ENCODE results near the gene LHPP.

DNA sequence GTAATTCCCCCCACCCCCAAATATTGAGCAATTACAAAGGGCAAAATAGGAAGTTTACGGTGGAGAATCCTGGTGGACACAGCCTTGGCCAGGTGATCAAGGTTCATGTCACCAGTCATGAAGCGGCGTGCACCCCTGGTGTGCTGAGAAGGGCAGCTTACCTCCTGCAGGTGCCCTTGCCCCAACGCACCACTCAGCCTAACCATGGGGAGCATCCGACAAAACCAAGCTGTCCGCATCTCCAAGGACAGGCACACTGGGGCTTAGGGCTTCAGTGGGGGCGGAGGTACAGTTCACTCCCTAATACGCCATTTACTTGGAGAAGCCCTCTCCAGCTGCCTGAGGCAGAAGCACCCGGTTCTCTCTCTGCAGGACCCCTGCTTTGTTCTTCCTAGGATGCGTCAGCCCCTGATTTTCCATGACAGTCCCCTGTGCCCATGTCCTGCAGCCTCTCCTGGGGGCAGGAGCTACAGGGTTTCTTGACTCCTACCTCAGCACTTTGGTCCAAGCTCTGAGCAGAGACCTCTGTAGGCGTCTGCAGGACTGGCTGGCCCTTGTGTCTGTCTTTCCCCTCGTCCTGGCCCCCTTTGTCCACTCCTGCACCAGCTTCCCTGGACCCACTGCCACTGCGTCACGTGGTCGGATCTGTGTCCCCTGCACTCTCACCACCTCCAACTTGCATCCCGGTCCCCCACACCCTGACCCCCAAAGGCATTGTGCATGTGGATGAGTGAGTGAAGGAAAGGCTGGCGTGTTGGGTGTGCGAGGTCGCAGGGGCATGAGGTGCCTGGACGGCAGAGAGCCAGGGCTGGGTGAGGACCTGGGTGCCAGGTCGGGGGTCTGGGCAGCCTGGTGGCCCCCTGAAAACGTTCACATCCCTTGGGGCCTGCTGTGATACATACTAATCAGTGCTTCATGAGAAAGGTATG is 113.7 kb downstream of the LHPP start:
- TF ChIP-seq, protein P1, sequence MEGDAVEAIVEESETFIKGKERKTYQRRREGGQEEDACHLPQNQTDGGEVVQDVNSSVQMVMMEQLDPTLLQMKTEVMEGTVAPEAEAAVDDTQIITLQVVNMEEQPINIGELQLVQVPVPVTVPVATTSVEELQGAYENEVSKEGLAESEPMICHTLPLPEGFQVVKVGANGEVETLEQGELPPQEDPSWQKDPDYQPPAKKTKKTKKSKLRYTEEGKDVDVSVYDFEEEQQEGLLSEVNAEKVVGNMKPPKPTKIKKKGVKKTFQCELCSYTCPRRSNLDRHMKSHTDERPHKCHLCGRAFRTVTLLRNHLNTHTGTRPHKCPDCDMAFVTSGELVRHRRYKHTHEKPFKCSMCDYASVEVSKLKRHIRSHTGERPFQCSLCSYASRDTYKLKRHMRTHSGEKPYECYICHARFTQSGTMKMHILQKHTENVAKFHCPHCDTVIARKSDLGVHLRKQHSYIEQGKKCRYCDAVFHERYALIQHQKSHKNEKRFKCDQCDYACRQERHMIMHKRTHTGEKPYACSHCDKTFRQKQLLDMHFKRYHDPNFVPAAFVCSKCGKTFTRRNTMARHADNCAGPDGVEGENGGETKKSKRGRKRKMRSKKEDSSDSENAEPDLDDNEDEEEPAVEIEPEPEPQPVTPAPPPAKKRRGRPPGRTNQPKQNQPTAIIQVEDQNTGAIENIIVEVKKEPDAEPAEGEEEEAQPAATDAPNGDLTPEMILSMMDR (conservative IDR thresholded peaks at IDR 0.05; ENCODE audit: low read depth, low read length), result no peak
- TF ChIP-seq EZH2 (IDR thresholded peaks at IDR 0.05; ENCODE audit: low read length, unreplicated experiment), result no peak
